ENCODE results near the gene CASR.

DNA sequence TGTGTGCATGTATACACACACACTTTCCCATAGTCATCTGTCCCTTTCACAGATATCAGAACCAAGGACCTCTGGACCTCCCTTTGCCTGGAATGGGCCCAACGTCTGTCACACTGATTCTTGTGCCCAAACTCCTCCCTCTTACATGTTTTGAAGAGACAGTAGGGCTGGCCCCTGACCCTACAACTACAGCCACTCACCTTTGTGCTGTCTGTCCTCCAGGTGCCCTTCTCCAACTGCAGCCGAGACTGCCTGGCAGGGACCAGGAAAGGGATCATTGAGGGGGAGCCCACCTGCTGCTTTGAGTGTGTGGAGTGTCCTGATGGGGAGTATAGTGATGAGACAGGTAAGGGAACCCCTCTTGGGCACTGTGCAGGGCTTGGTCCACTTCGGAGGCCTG is 98.4 kb downstream of the CASR start:
- TF ChIP-seq ZFP30 (CRISPR knock-in tag; IDR thresholded peaks at IDR 0.05) (no peak), POU6F1 (CRISPR knock-in tag; IDR thresholded peaks at IDR 0.05; ENCODE audit: borderline replicate concordance, low read depth) (no peak), RARB (CRISPR knock-in tag; IDR thresholded peaks at IDR 0.05) (no peak), ESRRG (CRISPR knock-in tag; IDR thresholded peaks at IDR 0.05) (no peak), PATZ1 (CRISPR knock-in tag; IDR thresholded peaks at IDR 0.05; ENCODE audit: borderline replicate concordance) (no peak), BACH2 (CRISPR knock-in tag; IDR thresholded peaks at IDR 0.05; ENCODE audit: borderline replicate concordance) (no peak), ISL1 (CRISPR knock-in tag; IDR thresholded peaks at IDR 0.05) (no peak), GLIS3 (CRISPR knock-in tag; IDR thresholded peaks at IDR 0.05) (no peak), OSR1 (CRISPR knock-in tag; IDR thresholded peaks at IDR 0.05) (no peak), ZC3H10 (CRISPR knock-in tag; IDR thresholded peaks at IDR 0.05) (no peak), ARNTL (CRISPR knock-in tag; IDR thresholded peaks at IDR 0.05; ENCODE audit: borderline replicate concordance, low read depth) (no peak)
- TF ChIP-seq, protein P1, sequence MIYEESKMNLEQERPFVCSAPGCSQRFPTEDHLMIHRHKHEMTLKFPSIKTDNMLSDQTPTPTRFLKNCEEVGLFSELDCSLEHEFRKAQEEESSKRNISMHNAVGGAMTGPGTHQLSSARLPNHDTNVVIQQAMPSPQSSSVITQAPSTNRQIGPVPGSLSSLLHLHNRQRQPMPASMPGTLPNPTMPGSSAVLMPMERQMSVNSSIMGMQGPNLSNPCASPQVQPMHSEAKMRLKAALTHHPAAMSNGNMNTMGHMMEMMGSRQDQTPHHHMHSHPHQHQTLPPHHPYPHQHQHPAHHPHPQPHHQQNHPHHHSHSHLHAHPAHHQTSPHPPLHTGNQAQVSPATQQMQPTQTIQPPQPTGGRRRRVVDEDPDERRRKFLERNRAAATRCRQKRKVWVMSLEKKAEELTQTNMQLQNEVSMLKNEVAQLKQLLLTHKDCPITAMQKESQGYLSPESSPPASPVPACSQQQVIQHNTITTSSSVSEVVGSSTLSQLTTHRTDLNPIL (CRISPR knock-in tag; IDR thresholded peaks at IDR 0.05; ENCODE audit: low read depth) = no peak
- TF ChIP-seq, protein P2, sequence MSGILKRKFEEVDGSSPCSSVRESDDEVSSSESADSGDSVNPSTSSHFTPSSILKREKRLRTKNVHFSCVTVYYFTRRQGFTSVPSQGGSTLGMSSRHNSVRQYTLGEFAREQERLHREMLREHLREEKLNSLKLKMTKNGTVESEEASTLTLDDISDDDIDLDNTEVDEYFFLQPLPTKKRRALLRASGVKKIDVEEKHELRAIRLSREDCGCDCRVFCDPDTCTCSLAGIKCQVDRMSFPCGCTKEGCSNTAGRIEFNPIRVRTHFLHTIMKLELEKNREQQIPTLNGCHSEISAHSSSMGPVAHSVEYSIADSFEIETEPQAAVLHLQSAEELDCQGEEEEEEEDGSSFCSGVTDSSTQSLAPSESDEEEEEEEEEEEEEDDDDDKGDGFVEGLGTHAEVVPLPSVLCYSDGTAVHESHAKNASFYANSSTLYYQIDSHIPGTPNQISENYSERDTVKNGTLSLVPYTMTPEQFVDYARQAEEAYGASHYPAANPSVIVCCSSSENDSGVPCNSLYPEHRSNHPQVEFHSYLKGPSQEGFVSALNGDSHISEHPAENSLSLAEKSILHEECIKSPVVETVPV (CRISPR knock-in tag; IDR thresholded peaks at IDR 0.05) = no peak
- TF ChIP-seq, protein P3, sequence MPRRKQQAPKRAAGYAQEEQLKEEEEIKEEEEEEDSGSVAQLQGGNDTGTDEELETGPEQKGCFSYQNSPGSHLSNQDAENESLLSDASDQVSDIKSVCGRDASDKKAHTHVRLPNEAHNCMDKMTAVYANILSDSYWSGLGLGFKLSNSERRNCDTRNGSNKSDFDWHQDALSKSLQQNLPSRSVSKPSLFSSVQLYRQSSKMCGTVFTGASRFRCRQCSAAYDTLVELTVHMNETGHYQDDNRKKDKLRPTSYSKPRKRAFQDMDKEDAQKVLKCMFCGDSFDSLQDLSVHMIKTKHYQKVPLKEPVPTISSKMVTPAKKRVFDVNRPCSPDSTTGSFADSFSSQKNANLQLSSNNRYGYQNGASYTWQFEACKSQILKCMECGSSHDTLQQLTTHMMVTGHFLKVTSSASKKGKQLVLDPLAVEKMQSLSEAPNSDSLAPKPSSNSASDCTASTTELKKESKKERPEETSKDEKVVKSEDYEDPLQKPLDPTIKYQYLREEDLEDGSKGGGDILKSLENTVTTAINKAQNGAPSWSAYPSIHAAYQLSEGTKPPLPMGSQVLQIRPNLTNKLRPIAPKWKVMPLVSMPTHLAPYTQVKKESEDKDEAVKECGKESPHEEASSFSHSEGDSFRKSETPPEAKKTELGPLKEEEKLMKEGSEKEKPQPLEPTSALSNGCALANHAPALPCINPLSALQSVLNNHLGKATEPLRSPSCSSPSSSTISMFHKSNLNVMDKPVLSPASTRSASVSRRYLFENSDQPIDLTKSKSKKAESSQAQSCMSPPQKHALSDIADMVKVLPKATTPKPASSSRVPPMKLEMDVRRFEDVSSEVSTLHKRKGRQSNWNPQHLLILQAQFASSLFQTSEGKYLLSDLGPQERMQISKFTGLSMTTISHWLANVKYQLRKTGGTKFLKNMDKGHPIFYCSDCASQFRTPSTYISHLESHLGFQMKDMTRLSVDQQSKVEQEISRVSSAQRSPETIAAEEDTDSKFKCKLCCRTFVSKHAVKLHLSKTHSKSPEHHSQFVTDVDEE (CRISPR knock-in tag; IDR thresholded peaks at IDR 0.05) = no peak
